ENCODE results near the gene OSTM1. TPM values are rescaled to one million over a fixed set of nuclear protein-coding genes. Genes with fewer than 3 reads are reported as not detected.

The OSTM1 gene
- total RNA-seq (10 to 100 TPM; 18.1 to 64.3 TPM), polyA plus RNA-seq (10 to 100 TPM; 18.9 to 33.0 TPM)
- long read RNA-seq, donor 1, full-length matches to known transcripts, result 10 of 10 reads
- long read RNA-seq, donor 1, partial matches to known transcripts, result 0 of 10 reads
- long read RNA-seq, donor 1, other reads (novel, unspliced or antisense), result 0 of 10 reads
- long read RNA-seq, donor 2, full-length matches to known transcripts, result 3 of 3 reads
- long read RNA-seq, donor 2, partial matches to known transcripts, result 0 of 3 reads
- long read RNA-seq, donor 2, other reads (novel, unspliced or antisense), result 0 of 3 reads
- long read RNA-seq, donor 3, full-length matches to known transcripts, result 6 of 12 reads
- long read RNA-seq, donor 3, partial matches to known transcripts, result 6 of 12 reads
- long read RNA-seq, donor 3, other reads (novel, unspliced or antisense), result 0 of 12 reads
- long read RNA-seq, donor 4, full-length matches to known transcripts, result 3 of 3 reads
- long read RNA-seq, donor 4, partial matches to known transcripts, result 0 of 3 reads
- long read RNA-seq, donor 4, other reads (novel, unspliced or antisense), result 0 of 3 reads
- long read RNA-seq, donor 5, full-length matches to known transcripts, result 6 of 6 reads
- long read RNA-seq, donor 5, partial matches to known transcripts, result 0 of 6 reads
- long read RNA-seq, donor 5, other reads (novel, unspliced or antisense), result 0 of 6 reads

- no peak for TF ChIP-seq CTCF (IDR thresholded peaks at IDR 0.05; ENCODE audit: control extremely low read depth, extremely low read depth)
- no peaks in the 10 kb centered on the region for H3K27me3 ChIP-seq (ENCODE audit: control insufficient read depth in 3 of 3, insufficient read depth in 3 of 3, low read length in 2 of 3)
- peak; percentile 92 to 96 (median 94) for DNase-seq
- no peaks in the 10 kb centered on the region for H3K9me3 ChIP-seq (ENCODE audit: control insufficient read depth in 4 of 4, insufficient read depth in 3 of 4, low read length in 3 of 4)
- H3K9ac ChIP-seq (ENCODE audit: insufficient read depth in 1 of 2, low read length in 2 of 2), result peak within 1 kb of the TSS; percentile 39 to 81
- peaks cover 0 to 9% (median 0%) of the 10 kb centered on the region in 5 donors for H3K4me1 ChIP-seq (ENCODE audit: control insufficient read depth in 5 of 5, insufficient read depth in 5 of 5, low read length in 5 of 5)
- H3K27ac ChIP-seq (ENCODE audit: low read depth in 1 of 2, low read length in 1 of 2), result peak within 1 kb of the TSS; percentile 61 to 95
- peak within 1 kb of the TSS; percentile 100 for H3K4me3 ChIP-seq
- peak; percentile 99 for ATAC-seq (ENCODE audit: insufficient read depth, low FRiP score)
- H3K36me3 ChIP-seq (ENCODE audit: control insufficient read depth in 4 of 4, insufficient read depth in 4 of 4, low read length in 4 of 4), result no peaks in the 10 kb centered on the region
- WGBS, 2 donors, result 0% methylated on average over 69 to 86 of the region's 86 CpGs
Measured at GRCh38 chr6:108074359-108075144, at the start of gene OSTM1. TSS of gene OSTM1 (minus strand) at chr6:108074741. CDS start at chr6:108074651, 90 bp downstream.

- 21 to 24% methylated on average over 7 of the region's 7 CpGs for WGBS, 2 donors
- Histone ChIP-seq H3K4me3 (no peak overlapping the region), H3K27me3 (ENCODE audit: control insufficient read depth in 3 of 3, insufficient read depth in 3 of 3, low read length in 2 of 3) (peaks cover 7 to 89% (median 77%) of the 10 kb centered on the region in 3 donors), H3K27ac (ENCODE audit: low read depth in 1 of 2, low read length in 1 of 2) (no peak overlapping the region), H3K4me1 (ENCODE audit: control insufficient read depth in 5 of 5, insufficient read depth in 5 of 5, low read length in 5 of 5) (peaks cover 0 to 8% (median 3%) of the 10 kb centered on the region in 5 donors), H3K9me3 (ENCODE audit: control insufficient read depth in 4 of 4, insufficient read depth in 3 of 4, low read length in 3 of 4) (no peaks in the 10 kb centered on the region), H3K36me3 (ENCODE audit: control insufficient read depth in 4 of 4, insufficient read depth in 4 of 4, low read length in 4 of 4) (no peaks in the 10 kb centered on the region), H3K9ac (ENCODE audit: insufficient read depth in 1 of 2, low read length in 2 of 2) (no peak overlapping the region)
- DNase-seq (no peak), ATAC-seq (ENCODE audit: insufficient read depth, low FRiP score) (no peak)
- no peak for TF ChIP-seq CTCF (IDR thresholded peaks at IDR 0.05; ENCODE audit: control extremely low read depth, extremely low read depth)
Measured at GRCh38 chr6:108123946-108124345, 49.4 kb upstream of the OSTM1 start.

GRCh38 chr6:108123481-108123929 is 49.0 kb upstream of the OSTM1 start:
- no peak overlapping the region for H3K27ac ChIP-seq (ENCODE audit: low read depth in 1 of 2, low read length in 1 of 2)
- 8 to 16% methylated on average over 13 of the region's 13 CpGs for WGBS, 2 donors
- no peak for ATAC-seq (ENCODE audit: insufficient read depth, low FRiP score)
- peak in 2 of 3 donors; percentile 16 to 18 for DNase-seq
- H3K4me3 ChIP-seq, result no peak overlapping the region
- peaks cover 7 to 92% (median 77%) of the 10 kb centered on the region in 3 donors for H3K27me3 ChIP-seq (ENCODE audit: control insufficient read depth in 3 of 3, insufficient read depth in 3 of 3, low read length in 2 of 3)
- TF ChIP-seq CTCF (IDR thresholded peaks at IDR 0.05; ENCODE audit: control extremely low read depth, extremely low read depth), result no peak
- H3K36me3 ChIP-seq (ENCODE audit: control insufficient read depth in 4 of 4, insufficient read depth in 4 of 4, low read length in 4 of 4), result no peaks in the 10 kb centered on the region
- peaks cover 0 to 12% (median 3%) of the 10 kb centered on the region in 5 donors for H3K4me1 ChIP-seq (ENCODE audit: control insufficient read depth in 5 of 5, insufficient read depth in 5 of 5, low read length in 5 of 5)
- H3K9me3 ChIP-seq (ENCODE audit: control insufficient read depth in 4 of 4, insufficient read depth in 3 of 4, low read length in 3 of 4), result no peaks in the 10 kb centered on the region
- no peak overlapping the region for H3K9ac ChIP-seq (ENCODE audit: insufficient read depth in 1 of 2, low read length in 2 of 2)
